ENCODE measurements around the gene HDAC4. TPM values are rescaled to one million over a fixed set of nuclear protein-coding genes. Genes with fewer than 3 reads are reported as not detected.
A peak's percentile ranks its signal among the peaks of the same experiment; 100 is the strongest.

HDAC4 gene
- total RNA-seq, 1 experiment from 2014 or later, result 21.8 TPM

DNA sequence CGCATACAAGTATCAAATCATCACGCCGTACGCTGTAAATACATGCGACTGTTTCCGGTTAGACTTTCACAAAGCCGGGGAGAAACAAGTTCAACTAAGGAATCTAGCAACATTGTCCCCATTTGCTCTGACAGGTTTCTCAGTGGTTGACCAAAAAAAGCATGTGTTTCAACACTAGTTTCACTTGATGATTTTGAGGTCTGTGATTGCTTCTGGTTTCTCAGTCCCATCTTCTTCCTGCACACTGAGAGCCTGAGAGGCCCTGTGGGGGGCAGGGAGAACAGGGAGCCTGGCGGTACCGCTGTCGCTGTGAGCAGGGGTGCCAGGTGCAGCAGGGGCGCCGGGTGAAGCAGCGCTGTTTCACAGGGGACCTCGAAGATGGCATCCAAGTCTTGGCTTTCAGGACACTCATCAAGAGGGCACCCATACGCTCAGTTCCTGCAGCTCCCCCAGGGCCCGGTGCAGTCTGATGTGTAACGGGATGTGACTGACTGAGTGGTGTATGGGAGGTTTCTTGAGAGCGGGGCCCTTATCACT, 282.1 kb downstream of the HDAC4 start:
- H3K36me3 Mint-ChIP-seq (ENCODE audit: insufficient read depth, unreplicated experiment), result peaks cover 13% of the 10 kb centered on the region
- no peak overlapping the region for H3K27ac Mint-ChIP-seq (ENCODE audit: low read depth, unreplicated experiment)
- H3K27me3 Mint-ChIP-seq (ENCODE audit: insufficient read depth, unreplicated experiment), result no peaks in the 10 kb centered on the region
- DNase-seq (ENCODE audit: unreplicated experiment), result no peak
- no peak overlapping the region for H3K4me3 Mint-ChIP-seq (ENCODE audit: unreplicated experiment)
- ChIA-PET CTCF (no interaction called here), POLR2A (no interaction called here)
- TF ChIP-seq, protein P1, sequence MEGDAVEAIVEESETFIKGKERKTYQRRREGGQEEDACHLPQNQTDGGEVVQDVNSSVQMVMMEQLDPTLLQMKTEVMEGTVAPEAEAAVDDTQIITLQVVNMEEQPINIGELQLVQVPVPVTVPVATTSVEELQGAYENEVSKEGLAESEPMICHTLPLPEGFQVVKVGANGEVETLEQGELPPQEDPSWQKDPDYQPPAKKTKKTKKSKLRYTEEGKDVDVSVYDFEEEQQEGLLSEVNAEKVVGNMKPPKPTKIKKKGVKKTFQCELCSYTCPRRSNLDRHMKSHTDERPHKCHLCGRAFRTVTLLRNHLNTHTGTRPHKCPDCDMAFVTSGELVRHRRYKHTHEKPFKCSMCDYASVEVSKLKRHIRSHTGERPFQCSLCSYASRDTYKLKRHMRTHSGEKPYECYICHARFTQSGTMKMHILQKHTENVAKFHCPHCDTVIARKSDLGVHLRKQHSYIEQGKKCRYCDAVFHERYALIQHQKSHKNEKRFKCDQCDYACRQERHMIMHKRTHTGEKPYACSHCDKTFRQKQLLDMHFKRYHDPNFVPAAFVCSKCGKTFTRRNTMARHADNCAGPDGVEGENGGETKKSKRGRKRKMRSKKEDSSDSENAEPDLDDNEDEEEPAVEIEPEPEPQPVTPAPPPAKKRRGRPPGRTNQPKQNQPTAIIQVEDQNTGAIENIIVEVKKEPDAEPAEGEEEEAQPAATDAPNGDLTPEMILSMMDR (IDR thresholded peaks at IDR 0.05; ENCODE audit: unreplicated experiment), result no peak
- peaks cover 11% of the 10 kb centered on the region for H3K4me1 Mint-ChIP-seq (ENCODE audit: insufficient read depth, unreplicated experiment)
- intact Hi-C loops (cut with micrococcal nuclease), result no loop called here
- no peaks in the 10 kb centered on the region for H3K9me3 Mint-ChIP-seq (ENCODE audit: unreplicated experiment)
- BruUV-seq (replicated peaks), result no TSS peak

DNA sequence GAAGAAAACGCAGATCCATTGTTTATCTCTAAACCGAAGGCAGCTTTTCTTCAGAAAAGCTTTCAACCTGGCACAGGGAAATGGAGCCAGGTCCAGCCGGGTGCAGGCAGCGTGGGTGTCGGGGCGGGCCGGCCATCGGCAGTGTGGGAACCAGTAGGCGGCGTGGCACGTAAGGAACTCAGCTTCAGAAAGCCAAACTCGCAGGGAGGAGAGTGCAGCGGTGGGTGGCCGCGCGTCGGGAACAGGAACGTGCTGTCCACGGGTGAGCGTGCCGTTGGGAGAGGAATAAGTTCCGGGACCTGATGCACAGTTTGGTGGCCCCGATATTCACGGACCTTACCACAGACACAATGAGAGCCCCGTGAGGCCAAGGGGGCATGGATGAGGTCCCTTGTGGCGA, 282.6 kb downstream of the HDAC4 start:
- TF ChIP-seq, protein P1 (IDR thresholded peaks at IDR 0.05; ENCODE audit: unreplicated experiment), result no peak
- H3K27me3 Mint-ChIP-seq (ENCODE audit: insufficient read depth, unreplicated experiment), result no peaks in the 10 kb centered on the region
- no peaks in the 10 kb centered on the region for H3K9me3 Mint-ChIP-seq (ENCODE audit: unreplicated experiment)
- H3K4me3 Mint-ChIP-seq (ENCODE audit: unreplicated experiment), result no peak overlapping the region
- H3K4me1 Mint-ChIP-seq (ENCODE audit: insufficient read depth, unreplicated experiment), result peaks cover 11% of the 10 kb centered on the region
- intact Hi-C loops (cut with micrococcal nuclease), result no loop called here
- CTCF ChIA-PET, result no interaction called here
- BruUV-seq (replicated peaks), result no TSS peak
- H3K27ac Mint-ChIP-seq (ENCODE audit: low read depth, unreplicated experiment), result no peak overlapping the region
- no peak for DNase-seq (ENCODE audit: unreplicated experiment)
- POLR2A ChIA-PET, result no interaction called here
- peaks cover 13% of the 10 kb centered on the region for H3K36me3 Mint-ChIP-seq (ENCODE audit: insufficient read depth, unreplicated experiment)

DNA sequence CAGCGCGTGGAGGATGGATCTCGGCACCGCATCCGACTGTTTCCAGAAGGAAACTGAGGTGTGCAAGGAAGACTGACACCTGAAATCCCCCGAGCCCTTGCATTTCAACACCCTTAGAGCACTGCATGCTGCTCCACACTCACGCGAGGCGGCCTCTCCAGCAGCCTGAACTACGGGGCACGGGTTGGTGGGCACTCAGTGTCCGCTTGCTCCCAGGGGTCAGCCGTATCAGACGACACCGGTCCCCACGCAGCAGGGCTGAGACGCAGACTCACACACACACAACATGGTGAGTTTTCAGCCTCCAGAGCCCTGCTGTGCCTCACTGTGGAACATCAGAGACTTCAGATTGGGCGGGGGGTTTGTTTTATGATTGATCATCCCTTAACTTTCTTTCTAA, 283.0 kb downstream of the HDAC4 start:
- no TSS peak for BruUV-seq (replicated peaks)
- no peak for DNase-seq (ENCODE audit: unreplicated experiment)
- Mint-ChIP-seq H3K4me1 (ENCODE audit: insufficient read depth, unreplicated experiment) (peaks cover 11% of the 10 kb centered on the region), H3K27me3 (ENCODE audit: insufficient read depth, unreplicated experiment) (no peaks in the 10 kb centered on the region), H3K27ac (ENCODE audit: low read depth, unreplicated experiment) (no peak overlapping the region), H3K36me3 (ENCODE audit: insufficient read depth, unreplicated experiment) (peaks cover 13% of the 10 kb centered on the region), H3K9me3 (ENCODE audit: unreplicated experiment) (no peaks in the 10 kb centered on the region), H3K4me3 (ENCODE audit: unreplicated experiment) (no peak overlapping the region)
- TF ChIP-seq, protein P1 (IDR thresholded peaks at IDR 0.05; ENCODE audit: unreplicated experiment), result no peak
- ChIA-PET POLR2A (interaction anchor here (0.8 kb wide), 1 partner anchor 8 kb away, joined by 3 read pairs; no protein-coding TSS in a partner anchor), CTCF (no interaction called here)
- intact Hi-C loops (cut with micrococcal nuclease), result no loop called here

DNA sequence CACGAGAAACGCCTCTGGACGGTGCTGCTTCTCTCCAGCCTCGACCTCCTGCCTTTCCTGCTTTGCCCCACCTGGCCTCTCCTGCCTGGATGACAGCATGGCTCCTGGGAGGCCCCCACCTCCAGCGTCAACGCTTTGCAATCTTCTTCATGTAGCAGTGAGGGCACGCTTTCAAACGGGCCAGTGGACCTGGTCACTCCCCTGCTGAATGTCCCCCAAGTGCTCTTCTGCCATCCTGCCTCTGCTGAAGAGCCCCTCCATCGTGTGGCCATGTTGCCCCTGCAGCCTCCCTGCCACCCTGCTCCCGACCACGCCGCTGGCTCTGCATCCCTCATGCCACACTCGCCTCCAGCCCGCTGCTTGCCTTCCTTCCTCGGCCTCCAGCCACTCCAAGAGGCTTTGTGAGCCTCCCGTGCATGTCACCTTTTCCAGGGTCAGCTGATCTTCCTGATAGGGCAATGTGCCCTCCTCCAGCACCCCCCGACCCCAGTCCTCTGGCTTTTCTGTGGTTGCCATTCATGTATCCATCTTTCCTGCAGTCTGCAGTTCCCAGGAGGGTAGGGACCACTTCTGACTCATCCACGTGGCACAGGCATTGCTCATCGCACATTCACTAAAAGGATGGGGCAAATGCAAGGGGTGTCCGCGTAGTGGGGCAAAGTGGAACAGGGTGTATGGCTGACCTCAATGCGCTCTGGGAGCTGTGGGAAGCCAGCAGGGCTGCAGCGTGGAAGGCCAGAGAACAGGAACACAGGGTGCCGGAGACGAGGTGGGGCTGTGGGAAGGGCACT, 284.2 kb downstream of the HDAC4 start:
- ChIA-PET CTCF (interaction anchor here (0.6 kb wide), 1 partner anchor 708 kb away, joined by 4 read pairs; no protein-coding TSS in a partner anchor), POLR2A (interaction anchor here (0.8 kb wide), 1 partner anchor 10 kb away, joined by 3 read pairs; no protein-coding TSS in a partner anchor)
- peaks cover 13% of the 10 kb centered on the region for H3K36me3 Mint-ChIP-seq (ENCODE audit: insufficient read depth, unreplicated experiment)
- DNase-seq (ENCODE audit: unreplicated experiment), result peak; percentile 29
- intact Hi-C loops (cut with micrococcal nuclease), result no loop called here
- H3K27me3 Mint-ChIP-seq (ENCODE audit: insufficient read depth, unreplicated experiment), result no peaks in the 10 kb centered on the region
- peaks cover 11% of the 10 kb centered on the region for H3K4me1 Mint-ChIP-seq (ENCODE audit: insufficient read depth, unreplicated experiment)
- no peak overlapping the region for H3K27ac Mint-ChIP-seq (ENCODE audit: low read depth, unreplicated experiment)
- H3K9me3 Mint-ChIP-seq (ENCODE audit: unreplicated experiment), result no peaks in the 10 kb centered on the region
- TF ChIP-seq, protein P1 (IDR thresholded peaks at IDR 0.05; ENCODE audit: unreplicated experiment), result no peak
- H3K4me3 Mint-ChIP-seq (ENCODE audit: unreplicated experiment), result no peak overlapping the region
- BruUV-seq (replicated peaks), result no TSS peak
